ENCODE results near the gene TRMT10C. TPM values are rescaled to one million over a fixed set of nuclear protein-coding genes. Genes with fewer than 3 reads are reported as not detected.

TRMT10C gene
- total and polyA plus RNA-seq, 2 experiments from 2014 or later: 61.9 to 145 TPM

- DNase-seq (ENCODE audit: low spot score) (no peak), ATAC-seq (no peak)
- peaks cover 17% of the 10 kb centered on the region for H3K4me1 ChIP-seq (ENCODE audit: insufficient read depth)
- H3K36me3 ChIP-seq (ENCODE audit: insufficient read depth): no peaks in the 10 kb centered on the region
- no peak overlapping the region for H3K4me2 ChIP-seq
- no peaks in the 10 kb centered on the region for H4K20me1 ChIP-seq (replicated peaks; ENCODE audit: insufficient read depth)
- peaks cover 17% of the 10 kb centered on the region; the same call in 2 of the 3 replicates for H3K4me1 Mint-ChIP-seq
- peaks cover 22% of the 10 kb centered on the region for H3K36me3 Mint-ChIP-seq (ENCODE audit: low read depth)
- no peak overlapping the region for H2AFZ ChIP-seq
- no peak overlapping the region for H3K4me3 Mint-ChIP-seq
- no peaks in the 10 kb centered on the region for H3K27me3 ChIP-seq (ENCODE audit: insufficient read depth)
- peaks cover 2% of the 10 kb centered on the region; the same call in 1 of the 2 replicates for H3K9me2 ChIP-seq (ENCODE audit: insufficient read depth)
- H3F3A ChIP-seq (replicated peaks; ENCODE audit: low read depth): no peaks in the 10 kb centered on the region
- H3K9me3 Mint-ChIP-seq: peaks cover 27% of the 10 kb centered on the region
- no peak overlapping the region for H3K4me3 ChIP-seq
- TF ChIP-seq NANOG (IDR thresholded peaks at IDR 0.05; ENCODE audit: borderline replicate concordance) (no peak), JUNB (IDR thresholded peaks at IDR 0.05; ENCODE audit: unreplicated experiment) (no peak), EZH2phosphoT487 (IDR thresholded peaks at IDR 0.05; ENCODE audit: unreplicated experiment) (no peak), ETS1 (IDR thresholded peaks at IDR 0.05) (no peak), POLR2AphosphoS5 (IDR thresholded peaks at IDR 0.05; ENCODE audit: low read depth) (no peak), ZNF114 (CRISPR knock-in tag; IDR thresholded peaks at IDR 0.05) (no peak), ZNF331 (CRISPR knock-in tag; IDR thresholded peaks at IDR 0.05; ENCODE audit: low read depth) (no peak), CREB1 (CRISPR knock-in tag; IDR thresholded peaks at IDR 0.05; ENCODE audit: low read depth) (no peak), STAT1 (IDR thresholded peaks at IDR 0.05; ENCODE audit: unreplicated experiment) (no peak), EZH2 (IDR thresholded peaks at IDR 0.05; ENCODE audit: low read depth, unreplicated experiment) (no peak), REST (IDR thresholded peaks at IDR 0.05; ENCODE audit: unreplicated experiment) (no peak)
- TF ChIP-seq, protein P1, sequence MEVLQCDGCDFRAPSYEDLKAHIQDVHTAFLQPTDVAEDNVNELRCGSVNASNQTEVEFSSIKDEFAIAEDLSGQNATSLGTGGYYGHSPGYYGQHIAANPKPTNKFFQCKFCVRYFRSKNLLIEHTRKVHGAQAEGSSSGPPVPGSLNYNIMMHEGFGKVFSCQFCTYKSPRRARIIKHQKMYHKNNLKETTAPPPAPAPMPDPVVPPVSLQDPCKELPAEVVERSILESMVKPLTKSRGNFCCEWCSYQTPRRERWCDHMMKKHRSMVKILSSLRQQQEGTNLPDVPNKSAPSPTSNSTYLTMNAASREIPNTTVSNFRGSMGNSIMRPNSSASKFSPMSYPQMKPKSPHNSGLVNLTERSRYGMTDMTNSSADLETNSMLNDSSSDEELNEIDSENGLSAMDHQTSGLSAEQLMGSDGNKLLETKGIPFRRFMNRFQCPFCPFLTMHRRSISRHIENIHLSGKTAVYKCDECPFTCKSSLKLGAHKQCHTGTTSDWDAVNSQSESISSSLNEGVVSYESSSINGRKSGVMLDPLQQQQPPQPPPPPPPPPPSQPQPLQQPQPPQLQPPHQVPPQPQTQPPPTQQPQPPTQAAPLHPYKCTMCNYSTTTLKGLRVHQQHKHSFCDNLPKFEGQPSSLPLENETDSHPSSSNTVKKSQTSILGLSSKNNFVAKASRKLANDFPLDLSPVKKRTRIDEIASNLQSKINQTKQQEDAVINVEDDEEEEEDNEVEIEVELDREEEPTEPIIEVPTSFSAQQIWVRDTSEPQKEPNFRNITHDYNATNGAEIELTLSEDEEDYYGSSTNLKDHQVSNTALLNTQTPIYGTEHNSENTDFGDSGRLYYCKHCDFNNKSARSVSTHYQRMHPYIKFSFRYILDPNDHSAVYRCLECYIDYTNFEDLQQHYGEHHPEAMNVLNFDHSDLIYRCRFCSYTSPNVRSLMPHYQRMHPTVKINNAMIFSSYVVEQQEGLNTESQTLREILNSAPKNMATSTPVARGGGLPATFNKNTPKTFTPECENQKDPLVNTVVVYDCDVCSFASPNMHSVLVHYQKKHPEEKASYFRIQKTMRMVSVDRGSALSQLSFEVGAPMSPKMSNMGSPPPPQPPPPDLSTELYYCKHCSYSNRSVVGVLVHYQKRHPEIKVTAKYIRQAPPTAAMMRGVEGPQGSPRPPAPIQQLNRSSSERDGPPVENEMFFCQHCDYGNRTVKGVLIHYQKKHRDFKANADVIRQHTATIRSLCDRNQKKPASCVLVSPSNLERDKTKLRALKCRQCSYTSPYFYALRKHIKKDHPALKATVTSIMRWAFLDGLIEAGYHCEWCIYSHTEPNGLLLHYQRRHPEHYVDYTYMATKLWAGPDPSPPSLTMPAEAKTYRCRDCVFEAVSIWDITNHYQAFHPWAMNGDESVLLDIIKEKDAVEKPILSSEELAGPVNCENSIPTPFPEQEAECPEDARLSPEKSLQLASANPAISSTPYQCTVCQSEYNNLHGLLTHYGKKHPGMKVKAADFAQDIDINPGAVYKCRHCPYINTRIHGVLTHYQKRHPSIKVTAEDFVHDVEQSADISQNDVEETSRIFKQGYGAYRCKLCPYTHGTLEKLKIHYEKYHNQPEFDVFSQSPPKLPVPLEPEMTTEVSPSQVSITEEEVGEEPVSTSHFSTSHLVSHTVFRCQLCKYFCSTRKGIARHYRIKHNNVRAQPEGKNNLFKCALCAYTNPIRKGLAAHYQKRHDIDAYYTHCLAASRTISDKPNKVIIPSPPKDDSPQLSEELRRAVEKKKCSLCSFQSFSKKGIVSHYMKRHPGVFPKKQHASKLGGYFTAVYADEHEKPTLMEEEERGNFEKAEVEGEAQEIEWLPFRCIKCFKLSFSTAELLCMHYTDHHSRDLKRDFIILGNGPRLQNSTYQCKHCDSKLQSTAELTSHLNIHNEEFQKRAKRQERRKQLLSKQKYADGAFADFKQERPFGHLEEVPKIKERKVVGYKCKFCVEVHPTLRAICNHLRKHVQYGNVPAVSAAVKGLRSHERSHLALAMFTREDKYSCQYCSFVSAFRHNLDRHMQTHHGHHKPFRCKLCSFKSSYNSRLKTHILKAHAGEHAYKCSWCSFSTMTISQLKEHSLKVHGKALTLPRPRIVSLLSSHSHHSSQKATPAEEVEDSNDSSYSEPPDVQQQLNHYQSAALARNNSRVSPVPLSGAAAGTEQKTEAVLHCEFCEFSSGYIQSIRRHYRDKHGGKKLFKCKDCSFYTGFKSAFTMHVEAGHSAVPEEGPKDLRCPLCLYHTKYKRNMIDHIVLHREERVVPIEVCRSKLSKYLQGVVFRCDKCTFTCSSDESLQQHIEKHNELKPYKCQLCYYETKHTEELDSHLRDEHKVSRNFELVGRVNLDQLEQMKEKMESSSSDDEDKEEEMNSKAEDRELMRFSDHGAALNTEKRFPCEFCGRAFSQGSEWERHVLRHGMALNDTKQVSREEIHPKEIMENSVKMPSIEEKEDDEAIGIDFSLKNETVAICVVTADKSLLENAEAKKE (CRISPR knock-in tag; IDR thresholded peaks at IDR 0.05): no peak
- TF ChIP-seq, protein P2, sequence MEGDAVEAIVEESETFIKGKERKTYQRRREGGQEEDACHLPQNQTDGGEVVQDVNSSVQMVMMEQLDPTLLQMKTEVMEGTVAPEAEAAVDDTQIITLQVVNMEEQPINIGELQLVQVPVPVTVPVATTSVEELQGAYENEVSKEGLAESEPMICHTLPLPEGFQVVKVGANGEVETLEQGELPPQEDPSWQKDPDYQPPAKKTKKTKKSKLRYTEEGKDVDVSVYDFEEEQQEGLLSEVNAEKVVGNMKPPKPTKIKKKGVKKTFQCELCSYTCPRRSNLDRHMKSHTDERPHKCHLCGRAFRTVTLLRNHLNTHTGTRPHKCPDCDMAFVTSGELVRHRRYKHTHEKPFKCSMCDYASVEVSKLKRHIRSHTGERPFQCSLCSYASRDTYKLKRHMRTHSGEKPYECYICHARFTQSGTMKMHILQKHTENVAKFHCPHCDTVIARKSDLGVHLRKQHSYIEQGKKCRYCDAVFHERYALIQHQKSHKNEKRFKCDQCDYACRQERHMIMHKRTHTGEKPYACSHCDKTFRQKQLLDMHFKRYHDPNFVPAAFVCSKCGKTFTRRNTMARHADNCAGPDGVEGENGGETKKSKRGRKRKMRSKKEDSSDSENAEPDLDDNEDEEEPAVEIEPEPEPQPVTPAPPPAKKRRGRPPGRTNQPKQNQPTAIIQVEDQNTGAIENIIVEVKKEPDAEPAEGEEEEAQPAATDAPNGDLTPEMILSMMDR (conservative IDR thresholded peaks at IDR 0.05; ENCODE audit: low read depth in 2 of 2): no peak
- no peaks in the 10 kb centered on the region for H3K79me2 ChIP-seq (replicated peaks; ENCODE audit: insufficient read depth)
- no peak overlapping the region for H3K27ac Mint-ChIP-seq
- H3K27ac ChIP-seq (ENCODE audit: low read depth): no peak overlapping the region
- H3K27me3 Mint-ChIP-seq (ENCODE audit: insufficient read depth, low read depth, poor library complexity): no peaks in the 10 kb centered on the region
These were observed 28.1 kb upstream of the TRMT10C start for GRCh38 chr3:101533603-101533968.
